ENCODE data around the gene OASL. TPM values are rescaled to one million over a fixed set of nuclear protein-coding genes. Genes with fewer than 3 reads are reported as not detected.

The OASL gene
- total RNA-seq, 6 donors from 2014 or later = 5.2 to 24.2 (median 17.2) TPM

DNA sequence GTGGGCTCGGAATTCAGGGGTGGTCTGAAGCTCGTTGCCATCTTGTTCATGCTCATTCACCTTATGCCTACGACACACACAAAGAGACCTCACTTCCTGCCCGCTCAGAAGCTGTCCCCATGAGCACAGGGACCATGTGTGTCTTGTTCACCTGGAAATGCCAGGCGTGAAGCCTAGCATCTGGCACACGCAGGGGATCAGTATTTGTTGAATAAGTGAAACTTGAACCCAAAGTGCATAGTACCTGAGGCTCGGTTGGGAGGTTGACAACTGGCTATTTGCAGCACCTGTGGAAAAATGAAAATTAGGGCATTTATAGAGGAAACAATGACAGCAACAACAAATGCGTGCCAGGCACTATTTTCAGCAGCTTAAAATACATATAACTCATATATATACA lies 28.2 kb downstream of the OASL start:
- H3K9me3 ChIP-seq = no peaks in the 10 kb centered on the region
- H3K27me3 ChIP-seq = no peaks in the 10 kb centered on the region
- no peak overlapping the region for H3K4me3 ChIP-seq
- TF ChIP-seq POLR2A (IDR thresholded peaks at IDR 0.05) = no peak
- no peak for TF ChIP-seq POLR2AphosphoS5 (IDR thresholded peaks at IDR 0.05)
- no peak for TF ChIP-seq EP300 (IDR thresholded peaks at IDR 0.05)
- TF ChIP-seq, protein P1, sequence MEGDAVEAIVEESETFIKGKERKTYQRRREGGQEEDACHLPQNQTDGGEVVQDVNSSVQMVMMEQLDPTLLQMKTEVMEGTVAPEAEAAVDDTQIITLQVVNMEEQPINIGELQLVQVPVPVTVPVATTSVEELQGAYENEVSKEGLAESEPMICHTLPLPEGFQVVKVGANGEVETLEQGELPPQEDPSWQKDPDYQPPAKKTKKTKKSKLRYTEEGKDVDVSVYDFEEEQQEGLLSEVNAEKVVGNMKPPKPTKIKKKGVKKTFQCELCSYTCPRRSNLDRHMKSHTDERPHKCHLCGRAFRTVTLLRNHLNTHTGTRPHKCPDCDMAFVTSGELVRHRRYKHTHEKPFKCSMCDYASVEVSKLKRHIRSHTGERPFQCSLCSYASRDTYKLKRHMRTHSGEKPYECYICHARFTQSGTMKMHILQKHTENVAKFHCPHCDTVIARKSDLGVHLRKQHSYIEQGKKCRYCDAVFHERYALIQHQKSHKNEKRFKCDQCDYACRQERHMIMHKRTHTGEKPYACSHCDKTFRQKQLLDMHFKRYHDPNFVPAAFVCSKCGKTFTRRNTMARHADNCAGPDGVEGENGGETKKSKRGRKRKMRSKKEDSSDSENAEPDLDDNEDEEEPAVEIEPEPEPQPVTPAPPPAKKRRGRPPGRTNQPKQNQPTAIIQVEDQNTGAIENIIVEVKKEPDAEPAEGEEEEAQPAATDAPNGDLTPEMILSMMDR (IDR thresholded peaks at IDR 0.05) = no peak
- peaks cover 6 to 8% (median 6%) of the 10 kb centered on the region in 4 donors for H3K4me1 ChIP-seq
- H3K36me3 ChIP-seq = peaks cover 11 to 70% (median 48%) of the 10 kb centered on the region in 4 donors
- ATAC-seq (ENCODE audit: low FRiP score in 2 of 2) (no peak), DNase-seq (no peak)
- no peak overlapping the region for H3K27ac ChIP-seq
- 89 to 95% methylated on average over 8 of the region's 8 CpGs for WGBS, 2 donors

DNA sequence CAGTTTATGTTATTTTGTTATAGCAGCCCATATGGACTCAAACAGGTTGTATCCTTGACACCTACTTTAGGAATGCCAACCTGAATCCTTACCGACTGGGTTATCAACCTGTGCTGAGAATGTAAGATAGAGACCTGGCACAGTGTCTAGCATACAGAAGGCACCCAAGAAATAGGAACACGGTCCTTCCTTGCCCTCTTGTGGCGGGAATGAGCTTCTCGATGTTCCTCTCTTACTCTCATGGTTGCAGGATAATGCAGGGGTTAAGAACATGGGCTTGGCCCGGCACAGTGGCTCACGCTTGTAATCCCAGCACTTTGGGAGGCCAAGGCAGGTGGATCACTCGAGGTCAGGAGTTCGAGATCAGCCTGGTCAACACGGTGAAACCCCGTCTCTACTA lies 29.3 kb downstream of the OASL start:
- H3K4me3 ChIP-seq = no peak overlapping the region
- no peak for TF ChIP-seq POLR2A (IDR thresholded peaks at IDR 0.05)
- TF ChIP-seq, protein P1 (IDR thresholded peaks at IDR 0.05) = peak in 3 of 6 experiments; percentile 21 to 47 (median 29)
- TF ChIP-seq POLR2AphosphoS5 (IDR thresholded peaks at IDR 0.05) = no peak
- no peak for TF ChIP-seq EP300 (IDR thresholded peaks at IDR 0.05)
- H3K9me3 ChIP-seq = no peaks in the 10 kb centered on the region
- WGBS, 2 donors = 64 to 76% methylated on average over 10 of the region's 10 CpGs
- ATAC-seq (ENCODE audit: low FRiP score in 2 of 2) (no peak), DNase-seq (no peak)
- H3K36me3 ChIP-seq = peaks cover 11 to 79% (median 53%) of the 10 kb centered on the region in 4 donors
- H3K27ac ChIP-seq = no peak overlapping the region
- no peaks in the 10 kb centered on the region for H3K4me1 ChIP-seq
- no peaks in the 10 kb centered on the region for H3K27me3 ChIP-seq

GRCh38 chr12:121008347-121009098 lies 30.5 kb downstream of the OASL start:
- no peak for TF ChIP-seq EP300 (IDR thresholded peaks at IDR 0.05)
- no peak for TF ChIP-seq POLR2AphosphoS5 (IDR thresholded peaks at IDR 0.05)
- TF ChIP-seq, protein P1 (IDR thresholded peaks at IDR 0.05) = no peak
- TF ChIP-seq POLR2A (IDR thresholded peaks at IDR 0.05) = no peak
- ATAC-seq (ENCODE audit: low FRiP score in 2 of 2) = no peak
- Histone ChIP-seq H3K9me3 (no peaks in the 10 kb centered on the region), H3K27ac (no peak overlapping the region), H3K36me3 (peaks cover 15 to 91% (median 65%) of the 10 kb centered on the region in 4 donors), H3K4me1 (no peaks in the 10 kb centered on the region), H3K4me3 (no peak overlapping the region), H3K27me3 (no peaks in the 10 kb centered on the region)
- 94 to 99% methylated on average over 8 of the region's 8 CpGs for WGBS, 2 donors
- no peak for DNase-seq

DNA sequence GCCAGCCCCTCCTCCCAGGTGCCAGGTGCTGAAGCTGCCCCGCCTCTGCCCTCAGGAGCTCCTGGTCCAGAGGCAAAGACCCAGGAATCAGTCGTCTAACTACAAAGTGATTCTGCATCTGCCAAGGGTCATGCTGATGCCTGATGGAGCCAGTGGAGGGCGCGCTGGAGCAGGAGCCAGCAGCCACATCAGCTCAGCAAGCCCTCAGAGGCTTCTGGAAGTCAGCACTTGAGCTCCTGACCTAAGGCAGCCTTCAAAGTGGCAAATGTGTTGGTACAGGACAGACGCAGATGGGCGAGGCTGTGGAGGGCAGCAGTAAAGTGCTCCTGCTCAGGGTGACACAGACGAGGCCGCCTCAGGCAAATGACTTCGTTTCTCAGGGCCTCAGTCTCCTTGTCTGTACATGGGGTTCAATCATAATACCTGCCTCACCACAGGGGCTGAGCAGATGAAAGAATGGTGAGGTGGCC lies 33.7 kb downstream of the OASL start:
- no peaks in the 10 kb centered on the region for H3K4me1 ChIP-seq
- ATAC-seq (ENCODE audit: low FRiP score in 2 of 2) (peak in 1 of 2 donors; percentile 50), DNase-seq (peak; percentile 58 to 76)
- peaks cover 15 to 89% (median 67%) of the 10 kb centered on the region in 4 donors for H3K36me3 ChIP-seq
- 70 to 71% methylated on average over 5 to 8 of the region's 9 CpGs for WGBS, 2 donors
- no peaks in the 10 kb centered on the region for H3K9me3 ChIP-seq
- no peaks in the 10 kb centered on the region for H3K27me3 ChIP-seq
- TF ChIP-seq, protein P1 (IDR thresholded peaks at IDR 0.05) = peak in 4 of 6 experiments; percentile 15 to 51 (median 36)
- no peak for TF ChIP-seq POLR2AphosphoS5 (IDR thresholded peaks at IDR 0.05)
- no peak overlapping the region for H3K27ac ChIP-seq
- no peak overlapping the region for H3K4me3 ChIP-seq

Data from upper lobe of left lung (tissue), 6 donors.